Ramos (cell line): ENCODE data around the gene SLC7A5.
"Not testable (repeated sequence)": the region's sequence is repeated elsewhere in the genome, so short reads cannot be mapped to it uniquely, and the experiment has no call there.

Experiments
- in situ Hi-C: fragments of 300-500 bp; cut with MboI; formaldehyde crosslinking; loops from one replicate; pipeline ENCODE4 v1.14.3; 2022; ENCODE audit warnings: low sequenced_read_pairs; ENCODE audit not compliant: unreplicated experiment

The SLC7A5 gene

GRCh38 chr16:87809150-87809902 is 60.0 kb downstream of the SLC7A5 start:
- in situ Hi-C loops, result loop anchor here (25.0 kb wide), 1 partner anchor 1178 kb away; the partner anchor contains the start of gene CBFA2T3

GRCh38 chr16:87808108-87808507 is 61.2 kb downstream of the SLC7A5 start:
- in situ Hi-C loops, result loop anchor here (25.0 kb wide), 1 partner anchor 1179 kb away; the partner anchor contains the start of gene CBFA2T3

GRCh38 chr16:87806641-87807546 is 62.4 kb downstream of the SLC7A5 start:
- in situ Hi-C loops, result loop anchor here (25.0 kb wide), 1 partner anchor 1180 kb away; the partner anchor contains the start of gene CBFA2T3

GRCh38 chr16:87806261-87806640 is 63.1 kb downstream of the SLC7A5 start:
- in situ Hi-C loops, result loop anchor here (25.0 kb wide), 1 partner anchor 1181 kb away; the partner anchor contains the start of gene CBFA2T3

GRCh38 chr16:87803385-87803784 is 65.9 kb downstream of the SLC7A5 start:
- in situ Hi-C loops, result loop anchor here (25.0 kb wide), 1 partner anchor 1184 kb away; the partner anchor contains the start of gene CBFA2T3

GRCh38 chr16:87802670-87803069 is 66.6 kb downstream of the SLC7A5 start:
- in situ Hi-C loops, result loop anchor here (25.0 kb wide), 1 partner anchor 1185 kb away; the partner anchor contains the start of gene CBFA2T3

- in situ Hi-C loops, result loop anchor here (25.0 kb wide), 1 partner anchor 1186 kb away; the partner anchor contains the start of gene CBFA2T3
These were observed 67.5 kb downstream of the SLC7A5 start for GRCh38 chr16:87801679-87802259.

GRCh38 chr16:87800497-87800896 is 68.8 kb downstream of the SLC7A5 start:
- in situ Hi-C loops, result loop anchor here (25.0 kb wide), 1 partner anchor 1187 kb away; the partner anchor contains the start of gene CBFA2T3

GRCh38 chr16:87795336-87795735 is 74.0 kb downstream of the SLC7A5 start:
- in situ Hi-C loops, result no loop called here

- in situ Hi-C loops, result no loop called here
These were observed 74.7 kb downstream of the SLC7A5 start for GRCh38 chr16:87794485-87795078.

GRCh38 chr16:87792205-87792565 is 77.1 kb downstream of the SLC7A5 start:
- in situ Hi-C loops, result no loop called here

GRCh38 chr16:87791295-87792204 is 77.8 kb downstream of the SLC7A5 start:
- in situ Hi-C loops, result no loop called here

- in situ Hi-C loops, result no loop called here
These were observed 78.8 kb downstream of the SLC7A5 start for GRCh38 chr16:87790292-87791100.

GRCh38 chr16:87789437-87790291 is 79.6 kb downstream of the SLC7A5 start:
- in situ Hi-C loops, result no loop called here

- in situ Hi-C loops, result not testable (repeated sequence)
These were observed 80.4 kb downstream of the SLC7A5 start for GRCh38 chr16:87788730-87789436.

GRCh38 chr16:87787451-87788091 is 81.7 kb downstream of the SLC7A5 start:
- in situ Hi-C loops, result not testable (repeated sequence)
